ENCODE measurements around the gene PATJ. TPM values are rescaled to one million over a fixed set of nuclear protein-coding genes. Genes with fewer than 3 reads are reported as not detected.
A peak's percentile ranks its signal among the peaks of the same experiment; 100 is the strongest.

Gene PATJ
- total and polyA plus RNA-seq, 7 donors = 2.0 to 49.9 (median 17.1) TPM

- intact Hi-C loops (cut with DNase I) = loop anchor here in 1 of 2 donors (10.0 kb wide), 1 partner anchor 124 kb away; no protein-coding TSS in a partner anchor
- no peak for DNase-seq
- TF ChIP-seq, protein P1, sequence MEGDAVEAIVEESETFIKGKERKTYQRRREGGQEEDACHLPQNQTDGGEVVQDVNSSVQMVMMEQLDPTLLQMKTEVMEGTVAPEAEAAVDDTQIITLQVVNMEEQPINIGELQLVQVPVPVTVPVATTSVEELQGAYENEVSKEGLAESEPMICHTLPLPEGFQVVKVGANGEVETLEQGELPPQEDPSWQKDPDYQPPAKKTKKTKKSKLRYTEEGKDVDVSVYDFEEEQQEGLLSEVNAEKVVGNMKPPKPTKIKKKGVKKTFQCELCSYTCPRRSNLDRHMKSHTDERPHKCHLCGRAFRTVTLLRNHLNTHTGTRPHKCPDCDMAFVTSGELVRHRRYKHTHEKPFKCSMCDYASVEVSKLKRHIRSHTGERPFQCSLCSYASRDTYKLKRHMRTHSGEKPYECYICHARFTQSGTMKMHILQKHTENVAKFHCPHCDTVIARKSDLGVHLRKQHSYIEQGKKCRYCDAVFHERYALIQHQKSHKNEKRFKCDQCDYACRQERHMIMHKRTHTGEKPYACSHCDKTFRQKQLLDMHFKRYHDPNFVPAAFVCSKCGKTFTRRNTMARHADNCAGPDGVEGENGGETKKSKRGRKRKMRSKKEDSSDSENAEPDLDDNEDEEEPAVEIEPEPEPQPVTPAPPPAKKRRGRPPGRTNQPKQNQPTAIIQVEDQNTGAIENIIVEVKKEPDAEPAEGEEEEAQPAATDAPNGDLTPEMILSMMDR (IDR thresholded peaks at IDR 0.05) = peak; percentile 22
- H3K9me3 ChIP-seq = no peaks in the 10 kb centered on the region
- peak overlapping the region; percentile 59 for H3K27ac ChIP-seq
- H3K36me3 ChIP-seq (ENCODE audit: insufficient read depth in 1 of 2, low read depth in 1 of 2) = no peaks in the 10 kb centered on the region
- WGBS, 3 donors = 48 to 57% (median 57%) methylated on average over 2 of the region's 2 CpGs
- ATAC-seq = no peak
- no peaks in the 10 kb centered on the region for H3K27me3 ChIP-seq (ENCODE audit: insufficient read depth in 3 of 3, low read length in 2 of 3)
- peaks cover 20% of the 10 kb centered on the region for H3K4me1 ChIP-seq
- no peak overlapping the region for H3K4me3 ChIP-seq
Measured at GRCh38 chr1:61950418-61950817, 208.1 kb downstream of the PATJ start.

DNA sequence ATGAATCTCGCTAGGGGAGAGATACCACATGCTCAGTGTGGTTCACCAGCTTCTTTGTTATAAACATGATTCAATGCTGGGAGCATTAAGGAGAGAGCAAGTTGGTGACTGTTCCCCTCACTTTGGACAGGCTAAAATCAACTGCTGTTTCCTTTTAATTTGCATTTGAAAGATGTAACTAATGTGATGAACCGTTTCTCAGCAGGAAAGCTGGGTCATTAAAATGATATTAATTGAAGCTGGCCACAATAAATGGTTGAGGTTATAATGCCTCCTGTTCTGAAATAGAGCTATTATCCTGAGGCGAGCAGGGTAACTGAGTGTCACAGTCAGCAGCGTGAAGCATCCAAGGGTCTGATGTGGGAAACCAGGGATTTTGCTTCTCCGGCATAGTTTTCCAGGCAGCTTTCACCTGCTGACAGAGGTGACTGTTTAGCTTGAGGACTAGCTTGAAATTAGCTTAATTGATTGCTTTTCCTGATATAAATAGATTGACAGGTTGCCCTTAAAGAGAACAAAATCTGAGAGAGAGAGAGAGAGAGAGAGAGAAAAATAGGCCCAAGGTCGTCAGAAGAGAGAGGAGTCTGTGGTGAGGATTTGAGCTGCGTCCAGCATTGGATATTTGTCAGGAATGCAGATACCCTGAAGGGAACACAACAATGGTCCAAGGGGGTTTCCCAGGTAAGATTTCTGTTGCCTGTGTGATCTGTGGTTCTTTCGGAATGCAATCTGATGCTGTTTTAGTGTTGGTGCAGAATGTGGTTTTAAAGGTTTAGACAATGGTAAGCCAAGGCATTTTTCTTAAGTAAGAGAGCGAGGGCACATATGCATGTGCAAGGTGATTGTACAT, 209.7 kb downstream of the PATJ start:
- 33 to 52% (median 33%) methylated on average over 9 of the region's 9 CpGs for WGBS, 3 donors
- Histone ChIP-seq H3K4me3 (peak overlapping the region; percentile 21), H3K9me3 (no peaks in the 10 kb centered on the region), H3K4me1 (peaks cover 25% of the 10 kb centered on the region), H3K27ac (peak overlapping the region; percentile 59), H3K27me3 (ENCODE audit: insufficient read depth in 3 of 3, low read length in 2 of 3) (no peaks in the 10 kb centered on the region), H3K36me3 (ENCODE audit: insufficient read depth in 1 of 2, low read depth in 1 of 2) (no peaks in the 10 kb centered on the region)
- intact Hi-C loops (cut with DNase I) = loop anchor here in 1 of 2 donors (10.0 kb wide), 1 partner anchor 123 kb away; no protein-coding TSS in a partner anchor
- TF ChIP-seq, protein P1 (IDR thresholded peaks at IDR 0.05) = no peak
- peak; percentile 52 to 77 (median 64) for ATAC-seq
- DNase-seq = no peak

DNA sequence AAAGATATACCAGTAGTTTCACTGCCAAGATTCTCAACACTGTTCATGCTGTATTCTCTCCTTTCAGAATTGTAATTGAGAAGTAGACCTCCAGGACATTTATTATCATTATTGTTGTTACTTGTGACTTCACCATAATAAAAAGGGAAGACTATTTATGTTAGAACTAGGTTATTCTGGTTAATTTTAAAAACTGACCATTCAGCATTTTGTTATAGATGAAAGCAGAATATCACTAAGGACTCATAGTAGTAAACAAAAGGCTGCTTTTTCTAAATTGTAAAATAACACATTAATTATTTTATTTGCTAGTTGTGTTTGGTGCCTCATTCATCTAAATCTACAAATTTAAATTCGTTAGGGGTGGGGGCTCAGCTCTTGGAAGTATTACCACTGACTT, 210.4 kb downstream of the PATJ start:
- WGBS, 3 donors = 43 to 61% (median 57%) methylated on average over 1 of the region's 1 CpG
- intact Hi-C loops (cut with DNase I) = loop anchor here in 1 of 2 donors (10.0 kb wide), 1 partner anchor 122 kb away; no protein-coding TSS in a partner anchor
- H3K9me3 ChIP-seq = no peaks in the 10 kb centered on the region
- peak in 2 of 4 donors; percentile 37 to 76 for ATAC-seq
- TF ChIP-seq, protein P1 (IDR thresholded peaks at IDR 0.05) = no peak
- H3K4me3 ChIP-seq = no peak overlapping the region
- DNase-seq = no peak
- H3K27ac ChIP-seq = peak overlapping the region; percentile 59
- no peaks in the 10 kb centered on the region for H3K27me3 ChIP-seq (ENCODE audit: insufficient read depth in 3 of 3, low read length in 2 of 3)
- no peaks in the 10 kb centered on the region for H3K36me3 ChIP-seq (ENCODE audit: insufficient read depth in 1 of 2, low read depth in 1 of 2)
- peaks cover 25% of the 10 kb centered on the region for H3K4me1 ChIP-seq

GRCh38 chr1:61953076-61953789, 211.0 kb downstream of the PATJ start:
- Histone ChIP-seq H3K4me3 (no peak overlapping the region), H3K9me3 (no peaks in the 10 kb centered on the region), H3K36me3 (ENCODE audit: insufficient read depth in 1 of 2, low read depth in 1 of 2) (no peaks in the 10 kb centered on the region), H3K4me1 (peaks cover 25% of the 10 kb centered on the region), H3K27ac (peak overlapping the region; percentile 59), H3K27me3 (ENCODE audit: insufficient read depth in 3 of 3, low read length in 2 of 3) (no peaks in the 10 kb centered on the region)
- TF ChIP-seq, protein P1 (IDR thresholded peaks at IDR 0.05) = no peak
- DNase-seq (no peak), ATAC-seq (no peak)
- 37 to 73% (median 47%) methylated on average over 2 of the region's 2 CpGs for WGBS, 3 donors
- intact Hi-C loops (cut with DNase I) = loop anchor here in 1 of 2 donors (10.0 kb wide), 1 partner anchor 122 kb away; no protein-coding TSS in a partner anchor

Measured in psoas muscle (tissue), 8 donors.